HCT116 (cell line): ENCODE measurements around the gene LHCGR. TPM values are rescaled to one million over a fixed set of nuclear protein-coding genes. Genes with fewer than 3 reads are reported as not detected.

Experiments used
- ATAC-seq: fragments of 200-7000 bp; cut with Tn5 transposase; 2 replicates; pipeline ENCODE4 v1.9.1; 2020; ENCODE audit warnings: mild to moderate bottlenecking, moderate library complexity
- BruUV-seq: library from RNA; stranded (reverse); fragments of 400-500 nt; replicated peaks from 2 replicates; lab custom pipeline; 2021; lab: Mats Ljungman, UMichigan
- CTCF ChIA-PET: fragments of 300-600 bp; sonication (Branson Sonifier 250); formaldehyde crosslinking; loops from one replicate; lab custom pipeline; 2021; ENCODE audit warnings: antibody characterized with exemption; lab: Charles Lee
- POLR2A ChIA-PET: fragments of 300-600, 350-600 bp; sonication (Branson Sonifier 250); formaldehyde crosslinking; loops from one replicate; lab custom pipeline; 2021; ENCODE audit warnings: antibody characterized with exemption; lab: Charles Lee
- RAD21 ChIA-PET, 2 experiments: fragments of 300-600 bp; sonication (Branson Sonifier 250); formaldehyde crosslinking; loops; one replicate each; lab custom pipeline; 2023; ENCODE audit warnings: low total read pairs in 2 of 2; ENCODE audit not compliant: uncharacterized antibody in 2 of 2, unreplicated experiment in 2 of 2, low non-redundant PET in 1 of 2; lab: Charles Lee
- DNase-seq: peaks from one replicate; pipeline ENCODE4 v3.0.0-alpha.2; 2010; ENCODE audit warnings: low read depth, low spot score
- H2AFZ ChIP-seq: fragments of 200-600 bp; shearing (Covaris generic), sonication (generic); 2 replicates; pipeline ENCODE4 v1.6.1; 2017; ENCODE audit warnings: low read depth, mixed run types, mixed read lengths, antibody characterized with exemption, low read length; ENCODE audit not compliant: poor library complexity, severe bottlenecking
- H3K27ac ChIP-seq: 2 replicates; pipeline ENCODE4 v1.5.1; 2012; ENCODE audit warnings: low read depth, low read length
- H3K27me3 ChIP-seq: fragments of 200-600 bp; sonication (generic); 2 replicates; pipeline ENCODE4 v1.6.1; 2016; ENCODE audit warnings: mixed run types, low read length, mixed read lengths; ENCODE audit not compliant: insufficient read depth
- H3K36me3 ChIP-seq, 2 experiments: fragments of 200-500 bp in 1 of 2; fragments of 200-600 bp in 1 of 2; sonication (Bioruptor generic) in 1 of 2; sonication (generic) in 1 of 2; 2 replicates each; pipeline versions ENCODE4 v1.5.1 to v1.6.1; 2014 to 2016; ENCODE audit warnings: low read length in 2 of 2, inconsistent platforms in 1 of 2, mixed read lengths in 1 of 2, mixed run types in 1 of 2; ENCODE audit not compliant: insufficient read depth in 2 of 2, control insufficient read depth in 1 of 2
- H3K4me1 ChIP-seq, 2 experiments: fragments of 200-600 bp in 1 of 2; sonication (generic) in 1 of 2; 2 replicates each; pipeline versions ENCODE4 v1.5.1 to v1.6.1; 2012 to 2017; ENCODE audit warnings: low read length in 2 of 2, inconsistent platforms in 1 of 2, mild to moderate bottlenecking in 1 of 2, mixed read lengths in 1 of 2, mixed run types in 1 of 2, moderate library complexity in 1 of 2; ENCODE audit not compliant: insufficient read depth in 2 of 2, control insufficient read depth in 1 of 2
- H3K4me2 ChIP-seq: fragments of 200-600 bp; sonication (generic); 2 replicates; pipeline ENCODE4 v1.6.1; 2017; ENCODE audit warnings: mixed run types, low read length, mixed read lengths
- H3K4me3 ChIP-seq, 2 experiments: fragments of 200-600 bp in 1 of 2; sonication (generic) in 1 of 2; replicated peaks in 1 of 2; 2 replicates each; pipeline ENCODE4 v1.5.1; 2011 to 2016; ENCODE audit warnings: low read length in 2 of 2, control low read depth in 1 of 2, low read depth in 1 of 2, mild to moderate bottlenecking in 1 of 2, mixed read lengths in 1 of 2, mixed run types in 1 of 2
- H3K79me2 ChIP-seq: fragments of 200-600 bp; sonication (generic); 2 replicates; pipeline ENCODE4 v1.6.1; 2017; ENCODE audit warnings: mild to moderate bottlenecking, mixed run types, low read length, moderate library complexity, mixed read lengths; ENCODE audit not compliant: insufficient read depth
- H3K9ac ChIP-seq: fragments of 200-600 bp; sonication (generic); 2 replicates; pipeline ENCODE4 v1.6.1; 2016; ENCODE audit warnings: low read length, mixed read lengths
- H3K9me2 ChIP-seq: fragments of 200-600 bp; sonication (generic), shearing (Covaris generic); 2 replicates; pipeline ENCODE4 v1.6.1; 2017; ENCODE audit warnings: mixed run types, mild to moderate bottlenecking, moderate library complexity; ENCODE audit not compliant: insufficient read depth
- H3K9me3 ChIP-seq, 2 experiments: fragments of 200-500 bp in 1 of 2; fragments of 200-600 bp in 1 of 2; sonication (Bioruptor generic) in 1 of 2; sonication (generic) in 1 of 2; 2 replicates each; pipeline ENCODE4 v1.6.1; 2014 to 2017; ENCODE audit warnings: low read length in 2 of 2, mixed read lengths in 2 of 2, inconsistent platforms in 1 of 2, low read depth in 1 of 2, mild to moderate bottlenecking in 1 of 2, mixed run types in 1 of 2, moderate library complexity in 1 of 2; ENCODE audit not compliant: control insufficient read depth in 1 of 2, insufficient read depth in 1 of 2
- H4K20me1 ChIP-seq: fragments of 200-600 bp; sonication (generic), shearing (Covaris generic); 2 replicates; pipeline ENCODE4 v1.6.1; 2017; ENCODE audit warnings: mixed run types, mild to moderate bottlenecking, moderate library complexity; ENCODE audit not compliant: insufficient read depth
- CBX3 ChIP-seq: IDR thresholded peaks from 2 replicates; pipeline ENCODE4 v1.6.1; 2012; ENCODE audit warnings: low read depth
- CEBPB ChIP-seq: IDR thresholded peaks from 2 replicates; pipeline ENCODE4 v1.6.1; 2012; ENCODE audit warnings: low read depth
- EGR1 ChIP-seq: IDR thresholded peaks from 2 replicates; pipeline ENCODE4 v1.6.1; 2012; ENCODE audit warnings: low read depth
- ELF1 ChIP-seq: IDR thresholded peaks from 2 replicates; pipeline ENCODE4 v1.6.1; 2012; ENCODE audit warnings: low read depth, borderline replicate concordance
- EZH2 ChIP-seq: fragments of 200-600 bp; sonication (generic); IDR thresholded peaks from 2 replicates; pipeline ENCODE4 v1.6.1; 2017; ENCODE audit warnings: antibody characterized with exemption, mixed run types
- EZH2phosphoT487 ChIP-seq: fragments of 200-600 bp; IDR thresholded peaks from 2 replicates; pipeline ENCODE4 v1.6.1; 2018; ENCODE audit warnings: antibody characterized with exemption, borderline replicate concordance
- FOSL1 ChIP-seq: IDR thresholded peaks from 2 replicates; pipeline ENCODE4 v1.6.1; 2012; ENCODE audit warnings: low read depth
- JUND ChIP-seq: IDR thresholded peaks from 2 replicates; pipeline ENCODE4 v1.6.1; 2012
- POLR2A ChIP-seq: IDR thresholded peaks from 2 replicates; pipeline ENCODE4 v1.7.0; 2011; ENCODE audit warnings: borderline replicate concordance; ENCODE audit not compliant: insufficient read depth, insufficient read length; ENCODE audit errors: extremely low read depth
- RAD21 ChIP-seq: IDR thresholded peaks from 2 replicates; pipeline ENCODE4 v1.6.1; 2012; ENCODE audit warnings: low read depth, mild to moderate bottlenecking
- SP1 ChIP-seq: IDR thresholded peaks from 2 replicates; pipeline ENCODE4 v1.6.1; 2012; ENCODE audit warnings: low read depth
- SRF ChIP-seq: IDR thresholded peaks from 2 replicates; pipeline ENCODE4 v1.6.1; 2012; ENCODE audit warnings: low read depth
- YY1 ChIP-seq: IDR thresholded peaks from 2 replicates; pipeline ENCODE4 v1.6.1; 2011; ENCODE audit warnings: low read length, low read depth, moderate library complexity, mild to moderate bottlenecking; ENCODE audit not compliant: insufficient replicate concordance; ENCODE audit errors: extremely low read depth
- intact Hi-C: fragments of 100-400 bp; cut with micrococcal nuclease; formaldehyde crosslinking; loops from 2 replicates; pipeline ENCODE4 v1.10.0; 2022
- total RNA-seq: library from RNA; stranded (reverse); gene quantifications from one replicate; pipeline ENCODE4 v1.2.1, GENCODE V29; 2021; ENCODE audit not compliant: unreplicated experiment
- TF ChIP-seq, protein P1 (sequence below): IDR thresholded peaks from 2 replicates; pipeline ENCODE4 v1.6.1; 2012
- TF ChIP-seq, protein P2 (sequence below), 3 experiments: fragments of 200-600 bp in 1 of 3; sonication (generic) in 1 of 3; IDR thresholded peaks in 2 of 3; conservative IDR thresholded peaks in 1 of 3; 2 replicates each; pipeline ENCODE4 v1.5.1; 2012 to 2017; ENCODE audit warnings: low read depth in 2 of 3, low read length in 2 of 3, antibody characterized with exemption in 1 of 3, borderline replicate concordance in 1 of 3, control low read depth in 1 of 3, mild to moderate bottlenecking in 1 of 3, mixed read lengths in 1 of 3, mixed run types in 1 of 3, moderate library complexity in 1 of 3; ENCODE audit not compliant: insufficient read depth in 1 of 3
- TF ChIP-seq, protein P3 (sequence below): IDR thresholded peaks from 2 replicates; pipeline ENCODE4 v1.6.1; 2012
- TF ChIP-seq, protein P4 (sequence below): IDR thresholded peaks from 2 replicates; pipeline ENCODE4 v1.6.1; 2011; ENCODE audit warnings: mild to moderate bottlenecking, low read length, moderate library complexity; ENCODE audit not compliant: insufficient replicate concordance; ENCODE audit errors: extremely low read depth

Gene LHCGR
- total RNA-seq, 1 experiment from 2014 or later: not detected

DNA sequence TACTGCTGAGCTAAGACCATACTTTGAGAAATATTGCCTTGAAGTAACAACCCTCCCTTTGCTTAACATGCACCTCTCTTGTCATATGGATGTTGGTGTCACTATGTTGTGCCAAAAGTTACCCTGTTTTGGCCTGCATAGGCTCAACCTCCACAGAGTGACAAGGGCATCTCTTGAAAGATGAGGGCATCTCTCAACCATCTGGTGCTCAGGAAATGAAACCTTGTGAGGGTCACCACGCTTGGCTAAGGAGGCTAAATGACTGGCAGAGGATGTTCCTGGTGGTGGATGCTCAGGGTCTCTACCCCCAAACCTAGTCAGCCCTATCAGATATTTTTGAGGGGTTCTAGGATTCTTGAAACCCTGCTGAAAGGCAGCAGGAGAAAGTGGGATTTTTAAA lies 2.3 kb downstream of the LHCGR start:
- Histone ChIP-seq H4K20me1 (no peaks in the 10 kb centered on the region), H3K79me2 (no peaks in the 10 kb centered on the region), H3K9me3 (no peaks in the 10 kb centered on the region), H3K4me3 (no peak overlapping the region), H3K9me2 (no peaks in the 10 kb centered on the region), H3K27me3 (no peaks in the 10 kb centered on the region), H3K27ac (no peak overlapping the region), H3K9ac (no peak overlapping the region), H2AFZ (no peak overlapping the region), H3K4me1 (no peaks in the 10 kb centered on the region), H3K36me3 (no peaks in the 10 kb centered on the region), H3K4me2 (no peak overlapping the region)
- ChIA-PET CTCF (no interaction called here), RAD21 (no interaction called here), POLR2A (no interaction called here)
- DNase-seq (no peak), ATAC-seq (no peak)
- BruUV-seq: no TSS peak
- TF ChIP-seq CEBPB (no peak), EGR1 (no peak), CBX3 (no peak), YY1 (no peak)
- TF ChIP-seq, protein P1, sequence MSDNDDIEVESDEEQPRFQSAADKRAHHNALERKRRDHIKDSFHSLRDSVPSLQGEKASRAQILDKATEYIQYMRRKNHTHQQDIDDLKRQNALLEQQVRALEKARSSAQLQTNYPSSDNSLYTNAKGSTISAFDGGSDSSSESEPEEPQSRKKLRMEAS: no peak
- intact Hi-C loops: no loop called here

DNA sequence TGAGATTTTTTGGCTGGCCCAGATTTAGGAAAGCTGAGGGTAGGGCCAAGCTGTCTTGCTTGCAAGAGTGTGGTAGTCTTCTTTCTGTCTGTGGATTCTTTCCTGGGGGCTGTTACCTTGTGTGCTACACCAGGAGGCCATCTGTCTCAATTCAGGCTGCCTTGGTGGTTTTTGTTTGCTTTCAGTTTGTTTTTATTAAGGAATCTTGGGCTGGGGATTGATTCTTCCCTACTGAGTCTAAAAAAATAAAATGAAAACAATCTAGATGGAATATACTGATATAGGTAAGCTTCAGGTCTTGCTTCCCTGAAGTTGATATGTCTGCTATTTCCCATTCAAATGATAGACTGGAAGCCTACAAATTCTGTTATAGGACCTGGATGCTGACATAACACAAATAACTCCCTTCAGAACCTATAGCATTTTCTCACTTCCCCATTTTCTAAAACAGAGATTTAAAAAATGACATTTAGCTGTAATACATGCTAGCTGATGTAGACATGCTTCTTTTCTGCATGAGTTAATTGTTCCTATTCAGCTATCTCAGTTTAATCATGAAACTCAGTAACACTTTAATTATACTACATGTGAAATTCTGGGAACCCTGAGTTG lies 5.3 kb downstream of the LHCGR start:
- no TSS peak for BruUV-seq
- intact Hi-C loops: no loop called here
- Histone ChIP-seq H3K4me3 (no peak overlapping the region), H3K4me2 (no peak overlapping the region), H3K4me1 (no peaks in the 10 kb centered on the region), H3K9me3 (no peaks in the 10 kb centered on the region), H3K27ac (no peak overlapping the region), H3K9ac (no peak overlapping the region), H3K79me2 (no peaks in the 10 kb centered on the region), H2AFZ (no peak overlapping the region), H3K27me3 (no peaks in the 10 kb centered on the region; the same call in 1 of the 2 replicates), H4K20me1 (no peaks in the 10 kb centered on the region), H3K36me3 (no peaks in the 10 kb centered on the region), H3K9me2 (no peaks in the 10 kb centered on the region)
- DNase-seq (no peak), ATAC-seq (no peak)
- ChIA-PET CTCF (no interaction called here), RAD21 (no interaction called here), POLR2A (no interaction called here)
- no peak for TF ChIP-seq ELF1
- TF ChIP-seq JUND: no peak
- TF ChIP-seq, protein P1: no peak
- TF ChIP-seq, protein P2, sequence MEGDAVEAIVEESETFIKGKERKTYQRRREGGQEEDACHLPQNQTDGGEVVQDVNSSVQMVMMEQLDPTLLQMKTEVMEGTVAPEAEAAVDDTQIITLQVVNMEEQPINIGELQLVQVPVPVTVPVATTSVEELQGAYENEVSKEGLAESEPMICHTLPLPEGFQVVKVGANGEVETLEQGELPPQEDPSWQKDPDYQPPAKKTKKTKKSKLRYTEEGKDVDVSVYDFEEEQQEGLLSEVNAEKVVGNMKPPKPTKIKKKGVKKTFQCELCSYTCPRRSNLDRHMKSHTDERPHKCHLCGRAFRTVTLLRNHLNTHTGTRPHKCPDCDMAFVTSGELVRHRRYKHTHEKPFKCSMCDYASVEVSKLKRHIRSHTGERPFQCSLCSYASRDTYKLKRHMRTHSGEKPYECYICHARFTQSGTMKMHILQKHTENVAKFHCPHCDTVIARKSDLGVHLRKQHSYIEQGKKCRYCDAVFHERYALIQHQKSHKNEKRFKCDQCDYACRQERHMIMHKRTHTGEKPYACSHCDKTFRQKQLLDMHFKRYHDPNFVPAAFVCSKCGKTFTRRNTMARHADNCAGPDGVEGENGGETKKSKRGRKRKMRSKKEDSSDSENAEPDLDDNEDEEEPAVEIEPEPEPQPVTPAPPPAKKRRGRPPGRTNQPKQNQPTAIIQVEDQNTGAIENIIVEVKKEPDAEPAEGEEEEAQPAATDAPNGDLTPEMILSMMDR (IDR thresholded peaks at IDR 0.05 in 2 of 3, conservative IDR thresholded peaks at IDR 0.05 in 1 of 3; ENCODE audit: borderline replicate concordance in 1 of 3, insufficient read depth in 1 of 3, low read depth in 2 of 3, low read length in 2 of 3): no peak
- TF ChIP-seq SRF: no peak
- no peak for TF ChIP-seq CBX3
- TF ChIP-seq FOSL1: no peak
- TF ChIP-seq, protein P3, sequence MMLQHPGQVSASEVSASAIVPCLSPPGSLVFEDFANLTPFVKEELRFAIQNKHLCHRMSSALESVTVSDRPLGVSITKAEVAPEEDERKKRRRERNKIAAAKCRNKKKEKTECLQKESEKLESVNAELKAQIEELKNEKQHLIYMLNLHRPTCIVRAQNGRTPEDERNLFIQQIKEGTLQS: no peak
- no peak for TF ChIP-seq RAD21
- TF ChIP-seq YY1: no peak
- TF ChIP-seq, protein P4, sequence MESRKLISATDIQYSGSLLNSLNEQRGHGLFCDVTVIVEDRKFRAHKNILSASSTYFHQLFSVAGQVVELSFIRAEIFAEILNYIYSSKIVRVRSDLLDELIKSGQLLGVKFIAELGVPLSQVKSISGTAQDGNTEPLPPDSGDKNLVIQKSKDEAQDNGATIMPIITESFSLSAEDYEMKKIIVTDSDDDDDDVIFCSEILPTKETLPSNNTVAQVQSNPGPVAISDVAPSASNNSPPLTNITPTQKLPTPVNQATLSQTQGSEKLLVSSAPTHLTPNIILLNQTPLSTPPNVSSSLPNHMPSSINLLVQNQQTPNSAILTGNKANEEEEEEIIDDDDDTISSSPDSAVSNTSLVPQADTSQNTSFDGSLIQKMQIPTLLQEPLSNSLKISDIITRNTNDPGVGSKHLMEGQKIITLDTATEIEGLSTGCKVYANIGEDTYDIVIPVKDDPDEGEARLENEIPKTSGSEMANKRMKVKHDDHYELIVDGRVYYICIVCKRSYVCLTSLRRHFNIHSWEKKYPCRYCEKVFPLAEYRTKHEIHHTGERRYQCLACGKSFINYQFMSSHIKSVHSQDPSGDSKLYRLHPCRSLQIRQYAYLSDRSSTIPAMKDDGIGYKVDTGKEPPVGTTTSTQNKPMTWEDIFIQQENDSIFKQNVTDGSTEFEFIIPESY: no peak
- no peak for TF ChIP-seq CEBPB
- TF ChIP-seq EZH2phosphoT487: no peak
- TF ChIP-seq SP1: no peak
- no peak for TF ChIP-seq EZH2
- no peak for TF ChIP-seq POLR2A
